Measurements from ENCODE around the gene GJC1.

DNA sequence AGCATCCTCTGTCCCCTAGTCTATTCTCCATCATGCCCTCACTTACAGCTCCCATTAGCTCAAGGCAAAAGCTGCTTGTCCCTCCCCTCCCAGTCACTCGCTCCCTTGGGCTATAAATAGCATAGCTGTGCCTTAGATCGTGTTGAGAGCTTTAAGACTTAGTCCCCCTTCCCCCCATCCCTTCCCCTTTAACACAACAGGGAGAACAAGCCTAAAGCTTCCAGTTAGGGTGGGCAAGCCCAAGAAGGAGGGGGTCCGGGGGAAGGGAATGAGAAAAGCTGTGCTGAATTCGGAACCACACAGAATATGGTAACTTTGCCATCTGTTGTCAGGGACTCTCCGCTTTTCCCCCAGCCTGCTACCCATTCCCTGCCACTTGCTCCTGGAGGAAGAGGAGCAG, 12.7 kb upstream of the GJC1 start:
- TF ChIP-seq SFPQ (IDR thresholded peaks at IDR 0.05; ENCODE audit: low read depth, low read length) = no peak
- TF ChIP-seq MXI1 (IDR thresholded peaks at IDR 0.05; ENCODE audit: low read depth, low read length) = no peak
- no peak for TF ChIP-seq SMARCE1 (IDR thresholded peaks at IDR 0.05)
- TF ChIP-seq FOSL1 (tag; conservative IDR thresholded peaks at IDR 0.05) = no peak
- no peak for TF ChIP-seq ZNF75A (CRISPR knock-in tag; IDR thresholded peaks at IDR 0.05)
